GM21529 (cell line): ENCODE data around the gene RAB2B.
"Not testable (repeated sequence)": the region's sequence is repeated elsewhere in the genome, so short reads cannot be mapped to it uniquely, and the experiment has no call there.

ENCODE experiments used
- ATAC-seq: cut with Tn5 transposase; IDR thresholded peaks from one replicate; pipeline ENCODE4 v1.9.1; 2021; ENCODE audit not compliant: unreplicated experiment

RAB2B gene

GRCh38 chr14:21494902-21495762 lies 18.4 kb upstream of the RAB2B start:
- ATAC-seq = no peak

DNA sequence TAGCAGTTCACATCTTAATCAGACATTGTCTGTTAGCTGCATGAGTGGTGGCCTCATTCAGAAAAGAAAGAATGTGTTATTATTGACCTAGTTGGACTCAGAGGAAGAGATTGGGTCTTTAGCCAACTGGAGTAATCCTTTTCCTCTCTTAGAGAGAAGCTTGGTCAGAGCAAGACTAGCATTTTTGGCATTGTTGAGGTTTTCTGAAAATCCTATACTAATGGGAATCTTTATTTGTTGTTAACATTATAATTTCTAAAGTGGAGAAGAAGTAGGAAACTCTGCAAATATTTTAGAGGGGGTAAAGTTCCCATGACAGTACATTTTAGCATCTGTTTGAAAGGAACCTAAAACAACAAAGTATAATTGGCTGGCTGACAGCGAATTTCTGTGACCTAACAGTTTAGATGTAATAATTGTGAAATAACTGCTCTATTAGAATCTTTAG lies 9.9 kb upstream of the RAB2B start:
- no peak for ATAC-seq

DNA sequence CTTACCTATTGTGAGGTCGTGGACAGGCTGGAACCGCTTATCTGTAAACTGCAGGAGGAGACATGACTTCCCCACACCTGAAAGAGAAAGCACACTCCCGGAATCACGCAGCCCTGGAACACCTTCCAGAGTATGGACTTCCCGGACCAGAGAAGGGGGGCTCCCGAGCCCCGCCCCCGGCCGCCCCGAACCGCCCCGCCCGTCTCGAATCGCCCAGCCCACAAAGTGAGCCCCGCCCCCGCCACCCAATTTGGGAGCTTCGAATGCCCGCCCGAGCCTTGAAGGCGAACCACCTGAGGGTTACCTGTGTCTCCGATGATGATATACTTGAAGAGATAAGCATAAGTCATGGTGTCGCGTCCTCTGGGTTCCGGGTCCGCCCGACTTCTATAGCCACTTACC lies 235 bp downstream of the RAB2B start:
- peak; percentile 31 for ATAC-seq

DNA sequence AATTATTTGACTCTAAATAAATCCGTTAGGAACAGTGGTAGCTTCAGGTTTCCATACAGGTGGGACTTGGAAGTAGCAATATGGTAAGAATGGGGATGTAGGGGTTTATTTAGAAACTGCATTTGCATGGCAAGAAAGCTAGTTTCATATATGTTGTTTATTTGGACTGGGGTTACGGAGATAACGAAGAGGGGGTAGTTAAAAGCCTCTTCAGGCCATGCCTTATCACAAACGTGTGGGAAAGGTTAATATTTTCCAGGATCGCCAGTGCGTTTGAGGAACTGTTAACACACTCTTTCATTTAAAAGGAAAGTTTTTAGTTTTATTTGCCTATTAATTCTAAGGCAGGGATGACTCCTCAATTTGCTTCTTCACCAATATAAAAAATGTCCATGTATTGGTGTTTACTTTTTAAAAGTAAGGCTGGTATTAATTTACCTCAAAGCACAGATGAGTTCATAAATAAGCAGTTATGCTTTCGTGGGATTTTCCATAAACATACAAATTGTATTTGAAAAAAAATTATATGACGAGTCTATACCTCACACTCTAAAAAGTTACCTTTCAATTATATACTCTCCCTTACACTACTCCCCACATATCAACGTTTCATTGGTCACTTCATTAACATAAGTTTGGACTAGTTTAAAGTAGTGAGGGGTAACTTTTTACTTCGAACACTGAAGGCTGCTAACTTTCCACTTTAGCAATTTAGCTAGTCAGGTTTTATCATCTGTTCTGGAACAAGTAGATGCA lies 814 bp downstream of the RAB2B start:
- ATAC-seq = no peak

DNA sequence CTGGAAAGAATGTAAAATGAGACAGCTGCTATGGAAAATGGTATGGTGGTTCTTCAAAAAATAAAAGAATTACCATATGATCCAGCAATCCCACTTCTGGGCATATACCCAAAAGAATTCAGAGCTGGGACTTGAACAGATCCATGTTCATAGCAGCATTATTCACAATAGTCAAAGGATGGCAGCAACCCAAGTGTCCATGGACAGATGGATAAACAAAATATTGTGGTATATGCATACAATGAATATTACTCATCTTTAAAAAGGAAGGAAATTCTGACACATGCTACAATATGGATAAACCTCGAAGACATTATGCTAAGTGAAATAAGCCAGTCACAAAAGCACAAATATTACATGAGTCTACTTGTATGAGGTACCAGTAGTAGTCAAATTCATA lies 9.1 kb downstream of the RAB2B start:
- no peak for ATAC-seq

GRCh38 chr14:21455912-21456667 lies 20.7 kb downstream of the RAB2B start, which contains the start of gene CHD8:
TSS of gene CHD8 (minus strand) at chr14:21456123. CDS start at chr14:21431643, 24,480 bp downstream.
- ATAC-seq = peak; percentile 97

- peak; percentile 21 for ATAC-seq
Observed at GRCh38 chr14:21455592-21455911, 21.2 kb downstream of the RAB2B start.

GRCh38 chr14:21454843-21455544 lies 21.8 kb downstream of the RAB2B start:
- ATAC-seq = no peak

DNA sequence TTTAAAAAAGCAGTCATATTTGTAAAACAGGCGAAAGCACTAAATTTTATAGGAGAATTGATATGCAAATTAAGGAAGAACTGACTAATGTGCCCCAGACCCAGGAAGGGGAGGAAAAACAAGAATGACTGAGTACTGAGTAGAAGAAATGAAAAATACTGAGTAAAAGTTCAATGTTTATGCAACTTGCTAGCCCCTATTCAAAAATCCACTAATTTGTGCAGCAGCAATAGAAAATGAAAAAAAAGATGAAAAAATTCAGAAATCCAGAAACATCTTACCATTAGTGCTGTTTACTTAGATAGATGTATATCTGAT lies 26.9 kb downstream of the RAB2B start:
- no peak for ATAC-seq

DNA sequence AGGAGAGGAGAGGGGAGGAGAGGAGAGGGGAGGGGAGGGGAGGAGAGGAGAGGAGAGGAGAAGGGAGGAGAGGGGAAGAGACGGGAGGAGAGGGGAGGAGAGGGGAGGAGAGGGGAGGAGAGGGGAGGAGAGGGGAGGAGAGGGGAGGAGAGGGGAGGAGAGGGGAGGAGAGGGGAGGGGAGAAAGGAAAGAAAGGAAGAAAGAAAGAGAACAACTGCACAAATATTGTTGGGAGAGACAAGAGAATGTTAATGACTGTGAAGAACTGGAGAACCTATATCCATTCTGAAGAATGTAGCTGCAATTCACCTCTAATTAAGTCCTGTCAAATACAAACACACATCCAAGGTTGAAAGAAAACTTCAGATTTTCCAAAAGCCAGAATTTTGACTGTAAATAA lies 34.1 kb downstream of the RAB2B start:
- not testable (repeated sequence) for ATAC-seq

- no peak for ATAC-seq
Observed at GRCh38 chr14:21440859-21441258, 35.9 kb downstream of the RAB2B start.

DNA sequence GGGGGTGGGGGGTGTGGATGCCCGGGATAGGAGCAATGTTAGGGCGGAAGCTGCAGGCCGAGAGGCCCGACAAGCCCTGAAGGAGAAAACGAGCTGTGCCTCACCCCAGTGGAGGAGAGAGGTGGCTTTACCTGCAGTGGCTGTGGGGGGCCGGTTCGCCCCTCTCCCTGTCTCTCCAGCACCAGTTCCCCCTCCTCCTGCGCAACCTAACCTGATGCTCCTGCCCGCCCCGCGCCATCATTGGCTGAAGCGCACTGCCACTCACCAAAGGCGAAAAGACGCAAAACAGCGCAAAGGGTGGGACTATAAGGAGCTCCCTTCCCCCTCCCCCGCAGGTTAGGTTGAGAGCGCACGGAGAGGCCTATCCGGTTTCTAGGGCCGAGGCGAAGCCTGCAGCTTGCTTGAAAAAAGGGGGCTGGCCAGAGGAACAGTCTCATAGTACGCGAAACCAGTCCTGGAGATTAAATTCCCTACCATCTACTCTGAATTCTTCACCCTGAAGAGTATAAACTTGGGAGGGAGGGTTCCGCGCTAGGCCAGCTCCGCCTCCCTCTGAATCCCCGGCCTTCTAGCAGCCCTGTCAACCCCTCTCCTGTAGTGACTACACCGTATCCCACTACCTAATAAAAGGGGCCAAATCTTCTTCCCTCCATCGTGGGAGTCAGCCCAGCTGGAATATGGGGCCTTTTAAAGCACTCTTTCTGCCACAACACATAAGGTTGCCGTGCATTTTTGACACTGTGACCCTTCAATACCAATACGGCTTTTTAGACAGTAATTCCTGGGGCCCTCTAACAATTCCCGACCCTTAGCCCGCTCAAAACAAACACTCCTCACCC lies 39.5 kb downstream of the RAB2B start:
- peak; percentile 99 for ATAC-seq

DNA sequence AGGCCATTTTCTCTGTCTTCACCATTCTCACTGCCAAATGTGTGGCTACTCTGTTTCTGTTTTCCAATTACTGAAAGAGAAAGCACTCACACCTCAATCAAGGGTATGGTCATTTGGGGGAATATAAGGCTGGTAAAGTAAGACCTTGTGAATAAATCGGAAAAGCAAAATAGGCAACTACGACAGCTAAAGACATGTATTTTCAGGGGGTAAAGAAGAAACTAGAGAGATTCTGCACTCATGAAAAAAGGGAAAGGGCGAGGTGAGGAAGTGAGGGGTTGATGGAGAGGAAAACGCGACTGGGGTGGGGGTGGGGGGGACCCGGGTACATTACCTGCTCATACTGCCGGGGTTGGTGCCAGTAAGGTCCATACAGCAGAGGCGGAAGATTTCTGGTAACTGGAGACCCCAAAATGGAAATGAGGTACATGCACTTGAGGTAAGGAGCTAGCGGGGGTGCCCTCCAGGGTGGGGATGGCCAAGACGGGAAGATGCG lies 40.1 kb downstream of the RAB2B start:
- ATAC-seq = no peak

GRCh38 chr14:21431126-21431525 lies 45.6 kb downstream of the RAB2B start:
- ATAC-seq = no peak

- no peak for ATAC-seq
Observed at GRCh38 chr14:21428930-21429329, 47.8 kb downstream of the RAB2B start.

GRCh38 chr14:21426692-21427091 lies 50.1 kb downstream of the RAB2B start:
- ATAC-seq = no peak

- no peak for ATAC-seq
Observed at GRCh38 chr14:21419528-21419927, 57.2 kb downstream of the RAB2B start.

DNA sequence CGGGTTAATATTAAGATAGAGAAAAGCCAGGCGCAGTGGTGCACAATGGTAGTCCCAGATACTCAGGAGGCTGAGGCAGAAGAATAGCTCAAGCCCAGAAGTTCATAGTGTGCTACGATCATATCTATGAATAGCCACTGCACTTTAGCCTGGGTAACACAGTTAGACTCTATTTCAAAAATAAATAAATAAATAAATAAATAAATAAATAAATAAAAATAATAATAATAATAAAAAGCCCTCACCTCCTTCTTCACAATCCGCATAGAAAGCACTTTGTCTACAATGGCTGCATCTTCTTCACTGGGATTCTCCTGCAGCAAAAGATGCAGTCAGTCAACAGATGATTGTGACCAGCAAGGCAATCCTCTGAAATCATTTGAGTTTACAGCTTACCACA lies 61.4 kb downstream of the RAB2B start:
- no peak for ATAC-seq

- ATAC-seq = peak; percentile 56
Observed at GRCh38 chr14:21414137-21414631, 62.6 kb downstream of the RAB2B start.
